Epithelial cell of esophagus (primary cell): ENCODE results near the gene MATN1.

Experiments used
- DNase-seq: peaks from one replicate; pipeline ENCODE4 v3.0.0; 2010; ENCODE audit warnings: low read depth
- H3K4me3 ChIP-seq: 2 replicates; pipeline ENCODE4 v1.5.1; 2011; ENCODE audit warnings: mild to moderate bottlenecking, low read length, control low read depth
- CTCF ChIP-seq: IDR thresholded peaks from 2 replicates; pipeline ENCODE4 v1.5.1; 2011; ENCODE audit warnings: low read depth, mild to moderate bottlenecking, low read length, control low read depth, inconsistent platforms; ENCODE audit not compliant: insufficient read depth; ENCODE audit errors: missing control alignments

Gene MATN1

DNA sequence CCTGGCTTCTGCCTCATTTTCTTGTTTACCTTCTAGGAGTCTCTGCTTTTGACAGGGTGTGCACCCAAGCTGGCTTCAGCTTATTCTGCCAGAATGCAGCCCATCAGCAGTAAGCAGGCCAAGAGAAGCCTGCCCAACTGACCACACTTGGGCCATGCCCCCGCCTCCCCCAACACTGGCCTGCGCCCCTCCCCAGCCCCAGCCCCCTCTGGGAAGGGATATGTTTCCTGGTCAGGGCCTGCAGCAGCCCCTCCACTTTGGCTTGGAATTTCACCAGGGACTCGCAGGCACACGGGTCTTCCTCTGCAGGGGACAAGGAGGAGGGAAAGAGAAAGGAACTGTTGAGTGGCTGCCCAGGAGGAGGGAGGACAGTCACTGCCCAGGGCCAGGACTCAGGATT is 9.4 kb downstream of the MATN1 start:
- no peak for TF ChIP-seq CTCF
- no peak for DNase-seq
- no peak overlapping the region for H3K4me3 ChIP-seq

GRCh38 chr1:30713311-30713710 is 10.1 kb downstream of the MATN1 start:
- H3K4me3 ChIP-seq, result no peak overlapping the region
- no peak for DNase-seq
- TF ChIP-seq CTCF, result no peak

GRCh38 chr1:30712583-30712982 is 10.8 kb downstream of the MATN1 start:
- TF ChIP-seq CTCF, result no peak
- DNase-seq, result no peak

DNA sequence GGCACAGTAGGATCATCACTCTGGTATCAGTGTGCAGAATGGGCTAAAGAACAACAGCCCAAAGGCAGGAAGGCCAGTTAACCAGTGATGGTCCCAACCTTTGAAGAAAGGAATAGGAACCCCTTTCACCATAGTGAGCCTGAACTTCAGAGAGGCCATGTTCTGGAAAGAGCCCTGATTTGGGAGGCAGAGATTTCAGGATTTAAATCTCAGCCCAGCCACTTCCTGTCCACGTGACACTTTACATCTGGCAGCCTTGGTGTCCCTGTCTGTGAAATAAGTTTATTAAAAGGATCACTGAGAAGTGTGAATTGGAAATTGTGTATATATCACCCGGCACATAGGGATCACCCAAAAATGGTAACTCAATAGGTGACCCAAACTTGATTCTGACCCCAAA is 13.0 kb downstream of the MATN1 start:
- DNase-seq, result no peak
- no peak for TF ChIP-seq CTCF
- no peak overlapping the region for H3K4me3 ChIP-seq

More at GRCh38 chr1:30712583-30712982, 10.8 kb downstream of the MATN1 start:
- H3K4me3 ChIP-seq, result no peak overlapping the region

- TF ChIP-seq CTCF, result no peak
- DNase-seq, result no peak
- H3K4me3 ChIP-seq, result no peak overlapping the region
These were observed 15.0 kb downstream of the MATN1 start for GRCh38 chr1:30708361-30708728.

- DNase-seq, result peak; percentile 72
- no peak overlapping the region for H3K4me3 ChIP-seq
- peak; percentile 88 for TF ChIP-seq CTCF
These were observed 15.7 kb downstream of the MATN1 start for GRCh38 chr1:30707412-30708360.

DNA sequence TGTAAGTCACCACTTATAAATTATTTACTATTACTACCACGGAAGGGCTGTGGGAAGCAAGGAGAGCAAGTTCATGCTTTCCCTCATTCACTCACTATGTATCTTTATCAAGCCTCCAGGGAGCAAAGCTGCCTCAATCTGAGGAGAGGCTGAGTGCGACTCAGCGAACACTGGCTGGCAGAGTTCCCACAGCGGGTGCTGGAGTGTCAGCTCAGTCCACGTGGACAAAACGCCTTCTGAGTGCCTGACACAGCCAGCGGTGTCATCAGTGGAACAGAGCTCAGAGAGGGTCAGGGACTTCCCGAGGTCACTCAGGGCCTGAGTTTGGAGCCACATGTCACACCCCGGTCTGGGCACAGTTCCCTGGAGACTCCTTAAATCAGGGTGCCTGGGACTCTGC is 16.9 kb downstream of the MATN1 start:
- no peak for TF ChIP-seq CTCF
- H3K4me3 ChIP-seq, result no peak overlapping the region
- DNase-seq, result peak; percentile 39
